A549 (cell line): ENCODE results near the gene NDUFB2.

Experiments
- CHD2 ChIP-seq: fragments of 150-350 bp; IDR thresholded peaks from 2 replicates; pipeline ENCODE4 v1.6.1; 2014; ENCODE audit warnings: low read length; ENCODE audit not compliant: partially characterized antibody
- EHMT2 ChIP-seq: fragments of 200-600 bp; sonication (generic); IDR thresholded peaks from 2 replicates; pipeline ENCODE4 v1.6.1; 2016; ENCODE audit warnings: antibody characterized with exemption, low read depth, mild to moderate bottlenecking, moderate library complexity
- JUNB ChIP-seq: fragments of >200 bp; sonication (Bioruptor Twin); formaldehyde crosslinking; IDR thresholded peaks from 2 replicates; pipeline ENCODE4 v1.6.1; 2016
- NFE2L2 ChIP-seq: fragments of 150-350 bp; conservative IDR thresholded peaks from 2 replicates; pipeline ENCODE4 v1.6.1; 2014; ENCODE audit warnings: low read length
- POLR2A ChIP-seq: IDR thresholded peaks from 2 replicates; pipeline ENCODE4 v1.6.1; 2012; ENCODE audit warnings: mild to moderate bottlenecking, low read length
- POLR2AphosphoS2 ChIP-seq: conservative IDR thresholded peaks from 2 replicates; pipeline ENCODE4 v1.6.1; 2012; ENCODE audit warnings: low read length, improper control_type of control experiment, inconsistent platforms
- TF ChIP-seq, protein P1 (sequence below): fragments of >200 bp; sonication (Bioruptor Twin); formaldehyde crosslinking; IDR thresholded peaks from 3 replicates; pipeline ENCODE4 v1.5.1; 2016
- TF ChIP-seq, protein P2 (sequence below): fragments of 200-600 bp; sonication (generic); IDR thresholded peaks from 2 replicates; pipeline ENCODE4 v1.6.1; 2016; ENCODE audit warnings: antibody characterized with exemption, mild to moderate bottlenecking, moderate library complexity

DNA sequence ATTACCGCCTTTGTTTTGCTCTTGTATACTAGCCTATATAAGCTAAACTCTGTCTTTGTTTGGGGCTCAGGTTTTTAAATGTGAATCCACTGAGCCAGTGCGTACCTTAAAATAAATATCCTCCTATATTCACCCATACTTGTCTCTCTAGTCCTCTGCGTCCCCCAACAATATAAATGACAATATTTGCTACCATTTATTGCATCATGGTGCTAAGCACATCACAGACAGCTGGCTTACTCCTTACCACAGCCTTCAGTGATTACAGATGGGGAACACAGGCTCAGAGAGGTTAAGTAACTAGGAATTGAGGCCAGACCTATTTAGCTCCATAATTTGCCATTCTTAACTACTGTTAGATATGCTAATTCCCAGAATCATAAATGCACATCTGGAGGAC lies 27.2 kb upstream of the NDUFB2 start:
- no peak for TF ChIP-seq NFE2L2
- TF ChIP-seq POLR2AphosphoS2, result no peak
- TF ChIP-seq, protein P1, sequence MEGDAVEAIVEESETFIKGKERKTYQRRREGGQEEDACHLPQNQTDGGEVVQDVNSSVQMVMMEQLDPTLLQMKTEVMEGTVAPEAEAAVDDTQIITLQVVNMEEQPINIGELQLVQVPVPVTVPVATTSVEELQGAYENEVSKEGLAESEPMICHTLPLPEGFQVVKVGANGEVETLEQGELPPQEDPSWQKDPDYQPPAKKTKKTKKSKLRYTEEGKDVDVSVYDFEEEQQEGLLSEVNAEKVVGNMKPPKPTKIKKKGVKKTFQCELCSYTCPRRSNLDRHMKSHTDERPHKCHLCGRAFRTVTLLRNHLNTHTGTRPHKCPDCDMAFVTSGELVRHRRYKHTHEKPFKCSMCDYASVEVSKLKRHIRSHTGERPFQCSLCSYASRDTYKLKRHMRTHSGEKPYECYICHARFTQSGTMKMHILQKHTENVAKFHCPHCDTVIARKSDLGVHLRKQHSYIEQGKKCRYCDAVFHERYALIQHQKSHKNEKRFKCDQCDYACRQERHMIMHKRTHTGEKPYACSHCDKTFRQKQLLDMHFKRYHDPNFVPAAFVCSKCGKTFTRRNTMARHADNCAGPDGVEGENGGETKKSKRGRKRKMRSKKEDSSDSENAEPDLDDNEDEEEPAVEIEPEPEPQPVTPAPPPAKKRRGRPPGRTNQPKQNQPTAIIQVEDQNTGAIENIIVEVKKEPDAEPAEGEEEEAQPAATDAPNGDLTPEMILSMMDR, result no peak
- TF ChIP-seq CHD2, result no peak
- TF ChIP-seq JUNB, result no peak
- TF ChIP-seq, protein P2, sequence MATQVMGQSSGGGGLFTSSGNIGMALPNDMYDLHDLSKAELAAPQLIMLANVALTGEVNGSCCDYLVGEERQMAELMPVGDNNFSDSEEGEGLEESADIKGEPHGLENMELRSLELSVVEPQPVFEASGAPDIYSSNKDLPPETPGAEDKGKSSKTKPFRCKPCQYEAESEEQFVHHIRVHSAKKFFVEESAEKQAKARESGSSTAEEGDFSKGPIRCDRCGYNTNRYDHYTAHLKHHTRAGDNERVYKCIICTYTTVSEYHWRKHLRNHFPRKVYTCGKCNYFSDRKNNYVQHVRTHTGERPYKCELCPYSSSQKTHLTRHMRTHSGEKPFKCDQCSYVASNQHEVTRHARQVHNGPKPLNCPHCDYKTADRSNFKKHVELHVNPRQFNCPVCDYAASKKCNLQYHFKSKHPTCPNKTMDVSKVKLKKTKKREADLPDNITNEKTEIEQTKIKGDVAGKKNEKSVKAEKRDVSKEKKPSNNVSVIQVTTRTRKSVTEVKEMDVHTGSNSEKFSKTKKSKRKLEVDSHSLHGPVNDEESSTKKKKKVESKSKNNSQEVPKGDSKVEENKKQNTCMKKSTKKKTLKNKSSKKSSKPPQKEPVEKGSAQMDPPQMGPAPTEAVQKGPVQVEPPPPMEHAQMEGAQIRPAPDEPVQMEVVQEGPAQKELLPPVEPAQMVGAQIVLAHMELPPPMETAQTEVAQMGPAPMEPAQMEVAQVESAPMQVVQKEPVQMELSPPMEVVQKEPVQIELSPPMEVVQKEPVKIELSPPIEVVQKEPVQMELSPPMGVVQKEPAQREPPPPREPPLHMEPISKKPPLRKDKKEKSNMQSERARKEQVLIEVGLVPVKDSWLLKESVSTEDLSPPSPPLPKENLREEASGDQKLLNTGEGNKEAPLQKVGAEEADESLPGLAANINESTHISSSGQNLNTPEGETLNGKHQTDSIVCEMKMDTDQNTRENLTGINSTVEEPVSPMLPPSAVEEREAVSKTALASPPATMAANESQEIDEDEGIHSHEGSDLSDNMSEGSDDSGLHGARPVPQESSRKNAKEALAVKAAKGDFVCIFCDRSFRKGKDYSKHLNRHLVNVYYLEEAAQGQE, result no peak
- no peak for TF ChIP-seq EHMT2
- TF ChIP-seq POLR2A, result no peak
